Measurements from ENCODE around the gene DDA1.
"Not testable (repeated sequence)": the region's sequence is repeated elsewhere in the genome, so short reads cannot be mapped to it uniquely, and the experiment has no call there.

DDA1 gene

GRCh38 chr19:17340302-17340870 is 31.0 kb downstream of the DDA1 start:
- no peak overlapping the region for H3K27ac ChIP-seq
- DNase-seq (ENCODE audit: low read depth, low spot score), result no peak

- DNase-seq (ENCODE audit: low read depth, low spot score), result no peak
- H3K27ac ChIP-seq, result no peak overlapping the region
Measured at GRCh38 chr19:17340871-17341357, 31.6 kb downstream of the DDA1 start.

DNA sequence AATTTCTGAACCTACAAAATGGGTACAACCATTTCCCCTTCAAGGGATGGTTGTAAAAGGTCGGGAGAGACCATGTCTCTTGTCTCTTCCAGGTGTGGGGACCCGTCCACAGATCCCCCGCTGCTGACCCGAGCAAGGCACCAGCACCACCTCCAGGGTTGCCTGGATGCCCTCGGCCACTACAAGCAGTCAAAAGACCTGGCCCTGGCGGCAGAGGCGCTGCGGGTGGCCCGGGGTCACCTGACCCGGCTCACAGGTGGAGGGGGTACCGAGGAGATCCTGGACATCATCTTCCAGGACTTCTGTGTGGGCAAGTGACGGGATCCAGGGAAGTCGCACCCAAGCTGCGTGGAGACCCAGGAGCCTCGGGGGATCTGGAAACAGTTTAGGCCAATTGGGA is 32.0 kb downstream of the DDA1 start:
- DNase-seq (ENCODE audit: low read depth, low spot score), result no peak
- no peak overlapping the region for H3K27ac ChIP-seq

GRCh38 chr19:17341845-17342244 is 32.5 kb downstream of the DDA1 start:
- no peak overlapping the region for H3K27ac ChIP-seq
- DNase-seq (ENCODE audit: low read depth, low spot score), result no peak

GRCh38 chr19:17346109-17346671 is 36.8 kb downstream of the DDA1 start:
- no peak for DNase-seq (ENCODE audit: low read depth, low spot score)
- H3K27ac ChIP-seq, result no peak overlapping the region

DNA sequence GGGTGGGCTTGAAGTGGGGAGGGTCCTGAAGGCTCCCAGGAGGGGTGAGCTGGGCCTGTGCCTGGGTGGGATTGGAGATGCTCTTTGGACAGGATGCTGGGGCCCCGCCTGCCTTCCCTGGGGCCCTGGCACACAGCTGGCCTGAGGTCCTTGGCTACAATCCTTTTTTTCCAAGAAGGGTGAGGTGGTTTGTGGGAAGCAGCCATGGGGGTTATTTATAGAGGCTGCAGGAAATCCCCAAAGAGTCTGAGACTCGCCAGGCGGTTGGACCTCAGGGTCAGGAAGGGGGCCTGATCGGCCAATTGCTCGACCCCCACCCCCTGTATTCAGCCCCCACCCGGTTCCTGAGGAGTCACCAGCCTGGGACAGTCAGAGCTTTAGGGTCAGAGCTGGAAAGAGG is 38.0 kb downstream of the DDA1 start:
- no peak for DNase-seq (ENCODE audit: low read depth, low spot score)
- no peak overlapping the region for H3K27ac ChIP-seq

DNA sequence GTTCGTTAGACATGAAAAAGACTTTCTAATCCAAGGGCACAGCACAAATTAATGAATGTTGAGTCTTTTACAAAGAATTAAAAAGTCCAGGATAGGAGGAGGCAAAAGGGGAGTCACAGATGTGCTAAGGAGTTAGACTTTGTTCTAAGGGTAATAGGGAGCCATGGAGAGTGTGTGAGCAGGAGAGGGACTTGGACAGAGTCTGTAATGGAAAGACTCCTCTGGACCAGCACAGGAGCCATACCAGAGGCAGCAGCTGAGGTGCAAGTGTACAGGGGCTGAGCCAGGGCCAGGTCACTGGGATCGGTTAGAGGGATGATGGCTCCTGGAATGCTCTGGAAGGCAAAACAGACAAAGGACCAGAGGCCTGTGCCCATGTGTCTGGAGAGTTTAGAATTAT is 38.5 kb downstream of the DDA1 start:
- H3K27ac ChIP-seq, result no peak overlapping the region
- no peak for DNase-seq (ENCODE audit: low read depth, low spot score)

GRCh38 chr19:17348700-17349099 is 39.3 kb downstream of the DDA1 start:
- H3K27ac ChIP-seq, result no peak overlapping the region
- no peak for DNase-seq (ENCODE audit: low read depth, low spot score)

DNA sequence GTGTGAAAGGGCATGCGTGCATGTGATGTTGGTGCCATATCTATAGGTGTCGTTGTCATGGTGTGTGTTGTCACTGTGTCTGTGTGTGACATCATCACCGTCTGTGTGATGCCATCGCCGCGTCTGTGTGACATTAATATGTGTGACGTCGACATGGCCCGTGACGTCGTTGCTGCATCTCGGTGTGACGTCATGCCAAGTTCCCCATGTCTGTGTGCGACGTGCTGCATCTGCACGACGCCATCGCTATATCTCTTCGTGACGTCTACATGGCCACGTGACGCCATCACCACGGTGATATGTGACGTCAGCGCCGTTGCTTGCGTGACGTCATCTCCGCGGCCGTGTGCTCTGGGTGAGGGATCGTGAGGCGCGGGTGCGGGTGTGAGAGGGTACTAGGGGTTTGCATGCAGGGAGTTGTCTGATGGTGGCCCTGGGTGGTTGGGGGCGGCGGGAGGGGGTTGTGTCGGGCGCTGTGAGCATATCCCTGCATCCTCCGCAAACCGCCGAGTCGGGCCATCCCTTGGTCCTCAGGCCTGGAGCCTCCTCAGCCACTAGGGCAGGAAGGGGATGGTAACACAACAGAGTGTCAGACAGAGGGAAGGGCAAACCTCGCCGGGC is 42.6 kb downstream of the DDA1 start:
- no peak overlapping the region for H3K27ac ChIP-seq
- no peak for DNase-seq (ENCODE audit: low read depth, low spot score)

GRCh38 chr19:17352608-17353280 is 43.4 kb downstream of the DDA1 start:
- no peak for DNase-seq (ENCODE audit: low read depth, low spot score)
- H3K27ac ChIP-seq, result no peak overlapping the region

- no peak for DNase-seq (ENCODE audit: low read depth, low spot score)
- no peak overlapping the region for H3K27ac ChIP-seq
Measured at GRCh38 chr19:17353386-17353785, 44.0 kb downstream of the DDA1 start.

DNA sequence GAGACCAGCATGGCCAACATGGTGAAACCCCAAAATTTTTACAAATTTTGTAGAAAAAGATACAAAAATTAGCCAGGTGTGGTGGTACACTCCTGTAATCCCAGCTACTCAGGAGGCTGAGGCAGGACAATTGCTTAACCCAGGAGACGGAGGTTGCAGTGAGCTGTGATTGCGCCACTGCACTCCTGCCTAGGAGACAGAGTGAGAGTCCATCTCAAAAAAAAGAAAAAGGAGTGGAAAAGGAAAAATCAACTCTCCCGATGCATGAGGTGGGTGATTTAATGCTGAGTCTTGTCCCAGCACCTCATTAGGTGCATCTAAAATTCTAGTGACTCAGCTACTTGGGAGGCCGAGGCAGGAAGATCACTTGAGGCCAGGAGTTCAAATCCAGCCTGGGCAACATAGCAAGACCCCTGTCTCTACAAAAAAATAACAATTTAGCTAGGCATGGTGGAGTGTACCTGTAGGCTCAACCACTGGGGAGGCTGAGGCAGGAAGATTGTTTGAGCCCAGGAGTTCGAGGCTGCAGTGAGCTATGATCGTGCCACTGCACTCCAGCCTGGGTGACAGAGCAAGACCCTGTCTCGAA is 47.8 kb downstream of the DDA1 start:
- no peak for DNase-seq (ENCODE audit: low read depth, low spot score)
- H3K27ac ChIP-seq, result no peak overlapping the region

- DNase-seq (ENCODE audit: low read depth, low spot score), result no peak
Measured at GRCh38 chr19:17357724-17358123, 48.4 kb downstream of the DDA1 start.

DNA sequence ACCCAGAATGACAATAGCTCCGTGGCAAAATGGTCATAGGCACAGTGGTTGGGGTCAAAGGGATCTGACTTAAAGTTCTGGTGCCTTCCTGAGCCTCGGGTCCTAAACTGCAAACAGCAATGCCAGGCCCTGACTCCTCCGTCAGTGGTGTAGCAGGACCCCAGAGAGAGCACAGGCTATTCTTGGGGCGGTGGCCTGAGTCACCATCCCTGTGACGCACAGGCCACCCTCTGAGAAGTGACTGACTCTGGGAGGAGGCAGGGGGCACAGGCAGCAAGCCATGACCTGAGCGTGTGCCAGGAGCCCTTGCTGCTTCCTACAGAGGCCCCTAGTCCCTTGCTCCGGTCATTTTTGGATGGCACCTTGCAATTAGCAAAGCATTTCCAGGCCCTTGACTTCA is 49.0 kb downstream of the DDA1 start:
- DNase-seq (ENCODE audit: low read depth, low spot score), result no peak

More at GRCh38 chr19:17357724-17358123, 48.4 kb downstream of the DDA1 start:
- no peak overlapping the region for H3K27ac ChIP-seq

DNA sequence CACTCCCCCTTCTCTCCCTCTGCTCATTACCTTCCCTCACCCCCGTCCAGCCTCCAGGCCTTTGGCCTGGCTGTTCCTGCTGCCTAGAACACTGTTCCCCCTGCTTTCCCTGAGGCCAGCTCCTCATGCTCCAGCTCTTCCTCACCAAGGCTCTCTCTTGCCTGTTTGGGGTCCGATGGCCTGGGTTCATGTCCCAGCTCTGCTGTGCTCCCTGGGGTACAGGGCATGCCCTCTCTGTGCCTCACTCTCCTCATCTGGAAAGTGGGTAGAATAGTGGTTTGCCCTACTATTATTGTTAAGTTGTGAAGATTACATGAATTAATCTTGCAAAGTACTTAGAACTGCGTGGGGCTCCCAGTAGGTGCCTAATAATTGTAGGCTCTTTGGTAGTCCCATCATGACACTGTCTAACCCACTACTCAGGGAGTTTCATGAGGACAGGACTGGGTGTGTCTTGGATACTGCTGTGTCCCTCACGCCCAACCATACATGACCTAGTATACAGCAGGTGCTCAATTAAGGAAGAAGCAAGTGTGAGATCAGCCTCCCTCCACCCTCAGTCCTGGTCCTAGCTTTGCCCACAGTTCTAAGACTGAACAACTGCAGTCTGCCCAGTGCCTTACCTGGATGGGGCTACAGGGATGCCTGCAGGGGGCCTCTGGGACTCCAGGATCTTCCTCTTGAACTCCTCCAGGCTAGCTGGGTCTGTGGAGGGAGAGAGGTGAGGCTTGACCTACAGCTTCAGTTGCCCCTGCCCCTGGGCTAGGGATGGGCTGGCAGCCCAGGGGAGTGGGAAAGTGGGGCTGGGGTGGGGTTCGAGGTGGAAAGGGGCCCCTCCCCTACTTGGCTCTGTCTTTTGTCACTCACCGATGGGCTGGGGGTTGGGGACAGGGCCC is 50.8 kb downstream of the DDA1 start:
- no peak for DNase-seq (ENCODE audit: low read depth, low spot score)
- no peak overlapping the region for H3K27ac ChIP-seq

More for the DNA sequence above, 49.0 kb downstream of the DDA1 start:
- no peak overlapping the region for H3K27ac ChIP-seq

GRCh38 chr19:17363852-17364605 is 54.7 kb downstream of the DDA1 start:
- DNase-seq (ENCODE audit: low read depth, low spot score); H3K27ac ChIP-seq: not testable (repeated sequence)

DNA sequence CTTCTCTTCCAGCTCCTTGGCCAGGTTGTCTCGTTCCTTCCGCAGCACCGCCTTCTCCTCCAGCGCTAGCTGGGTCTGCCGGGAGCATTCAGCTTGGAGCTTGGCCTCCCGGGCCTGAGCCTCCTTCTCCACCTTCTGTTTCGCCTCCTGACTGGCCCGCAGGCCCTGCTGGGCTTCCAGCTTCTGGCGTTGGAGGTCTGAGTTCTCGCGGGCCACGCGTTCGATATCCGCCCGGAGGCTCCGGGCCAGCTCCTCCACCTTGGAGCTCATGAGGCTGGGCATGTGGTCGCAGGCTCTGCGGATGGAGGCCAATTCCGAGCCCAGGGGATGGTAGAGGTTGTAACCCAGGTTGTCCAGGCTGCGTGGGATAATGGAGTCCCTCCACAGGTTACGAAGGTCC is 56.0 kb downstream of the DDA1 start:
- no peak for DNase-seq (ENCODE audit: low read depth, low spot score)

GRCh38 chr19:17370026-17370587 is 60.7 kb downstream of the DDA1 start:
- H3K27ac ChIP-seq, result no peak overlapping the region
- no peak for DNase-seq (ENCODE audit: low read depth, low spot score)

More for the DNA sequence above, 56.0 kb downstream of the DDA1 start:
- no peak overlapping the region for H3K27ac ChIP-seq
